Sigmoid colon (tissue), 4 donors: ENCODE measurements around the gene CDC27.
"Not testable (repeated sequence)": the region's sequence is repeated elsewhere in the genome, so short reads cannot be mapped to it uniquely, and the experiment has no call there.

Source experiments
- CTCF ChIP-seq, 4 experiments: fragments of 450-650 bp in 3 of 4; fragments of 200-600 bp in 1 of 4; IDR thresholded peaks; one replicate each; pipeline ENCODE4 v1.5.1; 2016 to 2019; ENCODE audit warnings: antibody characterized with exemption in 4 of 4, mild to moderate bottlenecking in 3 of 4, moderate library complexity in 2 of 4
- EP300 ChIP-seq, 4 donors: sonication (generic); formaldehyde crosslinking; IDR thresholded peaks; one replicate each; pipeline ENCODE4 v1.6.1; 2017; ENCODE audit warnings: antibody characterized with exemption in 4 of 4
- POLR2A ChIP-seq, 2 donors: fragments of 450-650 bp; IDR thresholded peaks; one replicate each; pipeline ENCODE4 v1.6.1; 2016; ENCODE audit warnings: antibody characterized with exemption in 2 of 2, mild to moderate bottlenecking in 2 of 2, moderate library complexity in 2 of 2
- POLR2AphosphoS5 ChIP-seq, 4 donors: sonication (generic); formaldehyde crosslinking; IDR thresholded peaks; one replicate each; pipeline ENCODE4 v1.6.1; 2017; ENCODE audit warnings: antibody characterized with exemption in 4 of 4

- TF ChIP-seq CTCF, POLR2A, POLR2AphosphoS5, EP300 (IDR thresholded peaks at IDR 0.05): not testable (repeated sequence)
These were observed 8.1 kb downstream of the CDC27 start for GRCh38 chr17:47180988-47181387.
